SHP77 treated with DMSO at 0.1 percent for 48 hours (cell line): ENCODE data around the gene INPP5D.
"Not testable (repeated sequence)": the region's sequence is repeated elsewhere in the genome, so short reads cannot be mapped to it uniquely, and the experiment has no call there.

Source experiments
- DNase-seq: peaks from one replicate; lab custom pipeline; 2025; lab: John Stamatoyannopoulos, UW

INPP5D gene

GRCh38 chr2:233059797-233060500 lies at the start of gene INPP5D:
INPP5D (plus strand) TSS chr2:233060342; CDS start chr2:233060479, 137 bp downstream.
- DNase-seq = no peak

DNA sequence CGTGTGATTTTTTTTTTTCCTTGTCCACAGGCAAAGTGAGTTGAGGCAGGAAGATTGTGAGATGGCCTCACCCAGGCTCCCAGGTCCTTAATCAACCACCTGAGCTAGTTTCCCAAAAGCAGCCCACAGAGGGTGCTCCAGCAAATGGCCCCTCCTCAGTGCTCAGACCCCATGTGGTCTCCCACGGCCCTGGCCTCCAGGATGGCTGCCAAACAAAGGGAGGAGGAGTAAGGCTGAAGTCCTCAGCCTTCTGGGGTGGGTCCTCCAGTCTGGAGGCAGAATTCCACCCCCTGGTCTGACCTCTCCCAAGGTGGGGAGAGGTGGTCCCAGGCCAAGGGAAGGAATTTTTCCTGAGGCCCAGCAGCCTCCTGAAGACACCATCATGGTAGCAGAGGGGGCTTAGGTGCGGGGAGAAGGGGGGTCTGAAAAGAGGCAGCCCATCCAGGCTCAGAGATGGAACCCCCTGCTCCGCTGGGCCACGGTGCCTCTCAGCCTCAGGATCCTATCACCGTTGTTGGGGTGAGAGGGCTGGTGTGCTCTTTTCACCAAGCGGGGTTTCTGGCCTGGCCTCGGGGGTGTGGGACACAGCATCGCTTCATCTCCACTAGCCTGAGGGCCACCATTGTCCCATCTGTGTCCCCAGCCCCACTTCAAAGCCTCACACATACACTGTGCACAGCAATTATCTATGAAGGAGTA lies 49.4 kb upstream of the INPP5D start:
- no peak for DNase-seq

DNA sequence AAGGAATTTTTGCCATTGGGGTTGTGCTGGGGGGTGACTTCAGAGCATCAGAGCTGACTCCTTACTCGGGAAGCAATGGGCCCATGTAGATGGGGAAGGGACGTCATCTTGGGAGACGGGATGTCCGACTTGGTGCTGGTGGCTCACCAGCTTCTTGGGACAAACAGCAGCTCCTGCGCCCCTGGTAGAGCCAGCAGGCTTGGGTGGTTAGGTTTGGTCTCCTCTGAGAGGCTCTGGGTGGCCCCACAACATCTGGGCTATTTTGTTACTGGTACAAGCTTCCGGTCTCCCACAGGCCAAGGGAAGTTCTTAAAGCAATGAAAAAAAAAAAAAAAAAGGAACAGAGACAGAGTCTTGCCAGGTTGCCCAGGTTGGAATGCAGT lies 48.9 kb upstream of the INPP5D start:
- no peak for DNase-seq

- DNase-seq = no peak
These were observed 48.4 kb upstream of the INPP5D start for GRCh38 chr2:233011702-233012131.

- DNase-seq = no peak
These were observed 47.7 kb upstream of the INPP5D start for GRCh38 chr2:233012301-233012971.

DNA sequence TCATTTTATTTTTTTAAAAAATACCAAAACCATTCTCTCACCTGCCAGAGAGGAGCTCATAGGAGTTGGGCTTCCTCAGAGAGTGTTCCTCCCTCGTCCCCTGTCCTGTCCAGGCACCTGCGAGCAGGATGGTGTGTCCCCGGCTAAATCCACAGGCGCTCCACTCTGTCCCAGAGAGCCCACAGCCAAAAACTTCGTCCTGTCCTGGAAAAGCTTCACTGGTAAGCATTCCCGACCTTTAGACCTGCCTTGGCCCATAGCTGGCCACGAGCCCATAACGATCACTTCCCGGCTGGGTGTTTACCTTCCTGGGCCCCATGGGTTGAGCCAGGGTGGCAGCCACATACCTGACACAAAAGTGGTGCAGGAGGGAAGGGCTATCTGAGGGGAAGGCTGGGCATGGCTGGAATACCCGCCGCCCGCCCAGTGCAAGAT lies 47.1 kb upstream of the INPP5D start, which contains the start of gene NGEF:
Gene NGEF (minus strand): TSS at position 230 of the 435 bp plus-strand sequence. CDS start 38,366 bp downstream, outside the sequence.
- no peak for DNase-seq

GRCh38 chr2:233013650-233014049 lies 46.5 kb upstream of the INPP5D start:
- DNase-seq = no peak

DNA sequence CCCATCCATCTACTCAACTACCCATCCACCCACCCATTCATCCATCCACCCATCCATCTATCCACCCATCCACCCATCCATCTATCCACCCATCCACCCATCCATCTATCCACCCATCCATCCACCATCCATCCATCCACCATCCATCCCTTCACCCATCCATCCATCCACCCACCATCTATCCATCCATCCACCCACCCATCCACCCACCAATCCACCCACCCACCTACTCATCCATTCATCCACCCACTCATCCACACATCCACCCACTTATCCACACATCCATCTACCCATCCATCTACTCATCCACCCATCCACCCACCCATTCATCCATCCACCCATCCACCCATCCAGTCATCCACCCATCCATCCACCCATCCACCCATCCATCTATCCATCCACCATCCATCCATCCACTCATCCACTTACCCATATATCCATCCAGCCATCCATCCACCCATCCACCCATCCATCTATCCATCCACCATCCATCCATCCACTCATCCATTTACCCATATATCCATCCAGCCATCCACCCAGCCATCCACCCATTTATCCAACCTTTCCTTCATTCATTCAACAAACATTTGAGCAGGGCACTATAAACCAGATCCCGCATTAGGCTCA lies 45.0 kb upstream of the INPP5D start:
- DNase-seq = no peak

- DNase-seq = no peak
These were observed 42.2 kb upstream of the INPP5D start for GRCh38 chr2:233017947-233018346.

DNA sequence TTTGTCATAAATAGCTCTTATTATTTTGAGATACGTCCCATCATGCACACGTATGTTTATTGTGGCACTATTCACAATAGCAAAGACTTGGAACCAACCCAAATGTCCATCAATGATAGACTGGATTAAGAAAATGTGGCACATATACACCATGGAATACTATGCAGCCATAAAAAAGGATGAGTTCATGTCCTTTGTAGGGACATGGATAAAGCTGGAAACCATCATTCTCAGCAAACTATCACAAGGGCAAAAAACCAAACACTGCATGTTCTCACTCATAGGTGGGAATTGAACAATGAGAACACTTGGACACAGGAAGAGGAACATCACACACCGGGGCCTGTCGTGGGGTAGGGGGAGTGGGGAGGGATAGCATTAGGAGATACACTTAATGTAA lies 40.5 kb upstream of the INPP5D start:
- DNase-seq = not testable (repeated sequence)

DNA sequence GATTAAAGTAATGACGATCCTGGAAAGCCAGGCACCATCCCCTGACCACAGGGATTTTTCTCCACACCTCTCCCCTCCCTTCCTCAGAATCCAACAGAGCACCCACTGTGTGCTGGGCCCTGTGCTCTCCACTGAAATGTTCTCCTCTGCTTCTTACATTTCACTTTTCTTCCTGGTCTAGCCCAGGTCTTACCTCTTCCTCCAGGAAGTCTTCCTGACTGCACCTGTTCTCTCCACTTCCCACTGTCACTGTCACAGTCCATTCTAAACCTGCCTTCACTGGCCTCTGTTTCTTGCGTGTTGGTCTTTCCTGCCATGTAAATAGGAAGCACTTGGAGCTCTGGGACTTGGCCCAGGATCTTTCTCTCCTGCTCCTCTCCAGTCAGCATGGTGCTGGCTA lies 39.7 kb upstream of the INPP5D start:
- no peak for DNase-seq

DNA sequence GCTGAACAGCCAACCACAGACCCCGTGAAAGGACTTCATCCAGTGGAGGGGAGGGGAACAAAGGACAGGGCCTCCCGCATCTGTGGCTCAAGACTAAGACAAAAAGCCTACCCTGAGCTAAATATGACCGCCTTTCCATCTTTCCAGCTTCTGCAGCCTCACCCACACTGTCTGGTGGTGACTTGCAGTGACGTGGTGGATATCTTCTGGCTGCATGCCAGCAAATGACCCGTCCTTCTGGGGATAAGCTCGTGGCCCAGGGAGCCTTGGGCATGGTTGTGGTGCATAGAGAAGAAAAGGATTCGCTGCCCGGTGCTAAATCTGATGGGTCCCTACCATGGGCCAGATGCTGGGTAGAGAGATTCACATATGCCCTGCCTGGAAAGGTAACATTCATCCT lies 38.4 kb upstream of the INPP5D start:
- no peak for DNase-seq

- DNase-seq = no peak
These were observed 37.6 kb upstream of the INPP5D start for GRCh38 chr2:233022561-233022960.

DNA sequence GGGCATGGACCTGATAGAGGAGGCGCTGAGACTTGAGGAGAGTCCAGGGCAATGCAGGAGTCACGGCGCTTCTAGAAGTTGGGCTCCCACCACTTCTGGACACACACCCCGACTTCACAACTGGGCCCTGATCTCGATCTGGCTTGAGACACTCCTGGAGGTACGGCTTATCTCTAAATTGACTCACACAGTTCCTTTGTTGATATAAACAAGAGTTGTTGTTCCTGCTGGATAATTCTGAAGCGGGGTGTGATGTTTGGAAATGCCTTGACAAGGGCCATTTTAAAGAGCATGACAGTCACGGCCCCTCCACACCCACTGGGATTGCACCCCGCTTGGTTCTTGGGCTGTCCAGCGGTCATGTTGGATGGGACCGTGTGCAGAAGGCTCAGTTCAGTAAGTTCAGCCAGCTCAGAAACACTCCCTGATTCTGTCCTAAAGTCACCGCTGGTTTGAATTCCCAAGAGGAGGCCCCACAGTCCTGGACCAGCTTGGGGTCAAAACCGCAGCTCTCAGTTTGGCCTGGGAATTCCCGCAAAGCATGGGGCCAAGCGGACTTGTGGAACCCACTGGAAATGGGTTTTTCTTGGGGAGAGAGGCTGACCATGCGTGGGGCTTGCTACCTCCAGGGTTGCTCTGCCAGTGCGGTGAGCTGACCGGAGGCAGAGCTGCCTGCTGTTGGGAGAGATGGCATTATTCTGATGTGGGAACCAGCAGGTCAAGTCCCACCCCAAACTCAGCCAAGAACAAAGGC lies 37.0 kb upstream of the INPP5D start:
- DNase-seq = no peak

DNA sequence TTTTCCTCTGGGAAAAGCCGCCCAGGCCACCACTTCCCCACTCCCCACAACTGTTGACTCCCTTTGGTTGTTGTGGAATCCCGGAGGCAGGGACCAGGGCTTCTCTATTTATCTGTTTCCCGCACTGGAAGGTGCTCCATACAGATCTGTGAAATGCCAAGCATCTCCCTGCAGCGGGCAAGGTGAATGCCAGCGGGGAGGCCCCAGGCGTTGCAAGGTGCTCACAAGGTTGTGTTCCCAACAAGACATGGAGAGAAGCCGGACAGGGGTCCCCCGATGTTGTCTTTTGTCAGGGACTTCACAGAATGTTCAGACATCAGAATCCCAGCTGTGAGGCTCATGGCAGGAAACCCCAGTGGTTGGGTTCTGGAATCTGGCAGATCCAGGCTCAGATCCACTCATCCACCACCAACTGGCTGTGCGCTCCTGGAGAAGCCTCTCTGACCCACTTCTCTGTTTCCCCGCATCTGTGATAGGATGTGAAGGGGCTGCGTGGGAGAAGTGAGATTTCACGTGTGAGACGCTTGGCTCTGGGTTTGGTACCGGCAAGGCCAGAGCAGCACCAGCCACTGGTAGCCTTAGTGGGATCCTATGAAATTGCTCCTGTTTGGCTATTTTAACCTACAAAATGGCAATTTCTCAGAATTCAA lies 36.3 kb upstream of the INPP5D start:
- no peak for DNase-seq

DNA sequence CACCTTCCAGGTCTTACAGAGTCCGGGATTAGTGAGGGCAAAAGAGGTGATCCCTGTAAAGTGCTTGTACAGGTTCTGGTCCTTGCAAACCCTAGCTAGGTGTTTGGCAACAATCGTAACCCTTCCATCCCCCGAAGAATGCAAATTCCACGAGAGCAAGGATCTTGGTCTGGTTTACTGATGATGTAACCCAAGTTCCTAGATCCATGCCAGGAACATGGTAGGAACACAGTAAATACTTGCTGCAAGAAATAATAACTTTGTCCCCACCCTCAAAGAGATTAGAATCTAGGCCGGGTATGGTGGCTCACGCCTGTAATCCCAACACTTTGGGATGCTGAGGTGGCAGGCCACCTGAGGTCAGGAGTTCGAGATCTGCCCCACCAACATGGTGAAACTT lies 34.4 kb upstream of the INPP5D start:
- DNase-seq = no peak

DNA sequence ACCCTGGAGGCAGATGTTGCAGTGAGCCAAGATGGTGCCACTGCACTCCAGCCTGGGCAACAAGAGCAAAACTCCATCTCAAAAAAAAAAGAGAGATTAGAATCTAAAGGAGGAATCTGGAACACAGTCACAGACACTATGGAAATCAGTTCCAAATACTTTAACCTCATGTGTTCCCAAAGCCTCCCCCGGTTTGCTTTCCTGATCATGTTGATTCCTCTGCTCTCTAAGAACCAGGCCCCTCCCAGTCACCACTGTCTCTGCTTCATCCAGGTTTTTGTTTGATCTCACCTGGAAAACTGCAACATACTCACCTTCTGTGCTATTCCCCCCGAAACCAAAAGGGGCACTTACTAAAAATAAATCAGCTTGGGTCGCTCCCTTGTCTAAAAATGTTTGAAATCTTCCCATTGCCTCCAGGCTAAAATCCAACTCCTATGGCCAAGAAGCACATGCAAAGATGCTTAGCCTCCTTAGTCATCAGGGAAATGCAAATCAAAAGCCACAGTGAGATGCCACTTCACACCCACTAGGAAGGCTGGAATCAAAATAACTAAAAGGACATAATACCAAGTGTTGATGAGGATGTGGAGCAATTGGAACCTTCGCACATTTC lies 33.8 kb upstream of the INPP5D start:
- no peak for DNase-seq

DNA sequence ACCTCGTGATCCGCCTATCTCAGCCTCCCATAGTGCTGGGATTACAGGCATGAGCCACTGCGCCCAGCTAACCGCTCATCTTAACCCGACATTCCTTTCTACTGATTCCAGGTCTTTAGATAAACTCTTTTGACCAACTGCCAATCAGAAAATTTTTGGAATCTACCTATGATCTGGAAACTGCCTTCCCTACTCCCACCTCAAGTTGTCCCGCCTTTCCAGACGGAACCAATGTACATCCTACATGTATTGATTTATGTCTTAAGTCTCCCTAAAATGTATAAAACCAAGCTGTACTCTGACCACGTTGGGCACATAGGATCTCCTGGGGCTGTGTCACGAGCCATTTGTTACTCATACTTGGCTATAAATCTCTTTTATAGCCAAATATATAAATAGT lies 30.8 kb upstream of the INPP5D start:
- no peak for DNase-seq

- DNase-seq = no peak
These were observed 28.3 kb upstream of the INPP5D start for GRCh38 chr2:233031556-233032500.
